IPS-NIHi7 (cell line): Measurements from ENCODE around the gene SLC25A17.
"Not testable (repeated sequence)": the region's sequence is repeated elsewhere in the genome, so short reads cannot be mapped to it uniquely, and the experiment has no call there.

Experiments
- DNase-seq: peaks from one replicate; pipeline ENCODE4 v3.0.0; 2012; ENCODE audit warnings: mixed read lengths; ENCODE audit errors: extremely low spot score

Gene SLC25A17

GRCh38 chr22:40819599-40820140 is 524 bp upstream of the SLC25A17 start:
- no peak for DNase-seq

DNA sequence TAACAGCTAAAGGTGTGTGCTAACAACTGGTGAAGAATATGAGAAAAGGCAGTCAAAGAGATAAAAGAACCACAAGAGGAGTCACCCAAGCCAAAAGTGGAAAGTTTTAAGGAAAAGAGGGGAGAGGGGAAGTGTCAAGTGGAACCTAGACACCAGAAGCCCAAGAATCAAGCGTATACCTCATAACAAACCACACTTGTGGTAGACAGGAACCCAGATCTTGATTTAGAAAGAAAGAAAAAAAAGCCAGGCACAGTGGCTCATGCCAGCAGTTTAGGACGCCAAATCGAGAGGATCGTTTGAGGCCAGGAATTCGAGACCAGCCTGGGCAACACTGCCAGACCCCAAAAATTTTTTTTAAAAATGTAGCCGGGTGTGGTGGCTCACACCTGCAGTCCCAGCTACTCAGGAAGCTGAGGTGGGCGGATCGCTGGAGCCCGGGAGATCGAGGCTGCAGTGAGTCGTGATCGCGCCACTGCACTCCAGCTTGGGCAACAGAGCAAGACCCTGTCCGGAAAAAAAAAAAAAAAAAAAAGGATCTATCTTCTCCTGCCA is 877 bp downstream of the SLC25A17 start:
- DNase-seq: no peak

GRCh38 chr22:40817737-40818136 is 1.4 kb downstream of the SLC25A17 start:
- DNase-seq: no peak

- no peak for DNase-seq
These were observed 5.2 kb downstream of the SLC25A17 start for GRCh38 chr22:40813912-40814315.

DNA sequence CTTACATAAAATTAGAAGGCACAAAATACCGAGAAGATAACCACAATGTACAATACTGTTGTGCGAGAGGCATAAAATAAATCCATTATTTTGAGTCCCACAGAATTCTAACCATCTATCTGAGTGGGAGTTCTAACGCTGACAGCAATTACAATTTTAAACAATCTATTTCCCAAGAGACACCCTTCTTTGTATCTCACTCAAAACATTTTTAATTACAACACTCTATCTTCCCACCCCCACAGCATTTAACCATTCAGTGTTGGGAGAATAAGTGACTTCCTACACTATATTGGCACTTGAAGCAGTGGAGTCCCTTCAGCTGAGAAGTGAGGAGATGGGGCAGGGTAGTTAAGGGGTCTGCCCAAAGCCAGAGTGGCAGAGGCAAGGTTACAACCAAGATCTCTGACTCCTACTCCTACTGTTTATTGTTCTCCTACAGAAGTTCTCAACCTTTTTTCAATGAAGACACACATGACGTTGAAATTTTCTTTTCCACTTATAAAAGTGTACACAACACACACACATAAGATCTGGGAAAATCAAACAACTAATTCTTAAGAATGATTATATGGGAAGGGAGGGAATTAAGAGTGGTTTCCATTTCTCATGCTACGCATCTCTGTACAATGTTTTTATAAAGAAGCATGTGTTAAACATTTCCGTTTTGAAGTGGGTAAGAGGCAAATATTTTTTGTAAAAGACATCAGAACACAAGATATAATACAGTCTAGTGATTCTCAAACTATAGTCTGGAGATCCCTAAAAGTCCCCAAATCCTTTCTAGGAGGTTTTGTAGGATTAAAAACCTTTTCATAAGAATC is 10.9 kb downstream of the SLC25A17 start:
- no peak for DNase-seq

DNA sequence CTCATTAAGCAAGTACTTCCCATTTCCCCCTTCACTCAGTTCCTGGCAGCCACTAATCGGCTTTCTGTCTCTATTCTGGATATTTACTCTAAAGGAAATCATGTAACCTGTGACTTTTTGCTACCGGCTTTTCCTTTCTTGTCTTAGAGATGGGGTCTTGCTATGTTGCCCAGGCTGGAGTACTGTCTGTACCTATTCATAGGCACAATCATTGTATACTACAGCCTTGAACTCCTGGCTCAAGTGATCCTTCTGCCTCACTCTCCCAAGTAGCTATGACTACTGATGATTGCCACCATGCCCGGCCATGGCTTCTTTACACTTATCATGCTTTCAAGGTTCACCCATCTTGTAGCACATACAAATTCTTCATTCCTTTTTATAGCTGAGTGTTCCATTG is 12.4 kb downstream of the SLC25A17 start:
- DNase-seq: no peak

DNA sequence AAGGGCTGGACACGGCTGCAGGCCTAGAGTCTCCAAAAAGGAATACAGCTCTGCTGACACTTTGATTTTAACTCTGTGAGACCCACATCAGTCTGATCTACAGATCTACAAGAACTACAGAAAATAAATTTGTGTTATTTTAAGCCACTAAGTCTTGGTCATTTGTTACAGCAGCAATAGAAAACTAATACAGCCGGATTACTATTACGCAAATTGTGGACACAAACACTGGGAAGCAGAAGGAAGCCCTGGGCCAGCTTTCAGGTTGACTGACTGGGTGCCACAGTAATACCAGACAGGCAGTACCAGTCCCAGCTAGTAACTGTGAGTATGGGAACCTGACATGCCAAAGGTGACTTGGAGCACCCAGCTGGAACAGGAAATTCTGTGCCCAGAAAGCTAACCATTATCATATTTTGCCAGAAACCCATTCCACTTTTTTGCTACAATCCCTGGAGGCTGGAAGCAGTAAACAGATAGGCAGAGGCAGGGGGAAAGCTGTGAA is 13.4 kb downstream of the SLC25A17 start:
- no peak for DNase-seq

DNA sequence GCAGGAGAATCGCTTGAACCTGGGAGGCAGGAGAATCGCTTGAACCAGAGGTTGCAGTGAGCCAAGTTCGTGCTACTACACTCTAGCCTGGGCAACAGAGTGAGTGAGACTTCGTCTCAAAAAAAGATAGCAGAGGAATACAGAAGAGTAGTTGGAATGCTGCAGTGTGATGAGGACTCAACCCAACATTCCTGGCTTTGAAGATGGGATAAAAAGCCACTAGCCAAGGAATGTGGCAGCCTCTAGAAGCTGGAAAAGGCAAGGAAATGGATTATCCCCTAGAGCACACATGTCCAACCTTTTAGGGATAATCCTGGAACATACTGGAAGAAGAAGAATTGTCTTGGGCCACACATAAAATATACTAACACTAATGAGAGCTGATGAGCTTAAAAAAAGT is 13.9 kb downstream of the SLC25A17 start:
- DNase-seq: no peak

- no peak for DNase-seq
These were observed 15.8 kb downstream of the SLC25A17 start for GRCh38 chr22:40803321-40803720.

DNA sequence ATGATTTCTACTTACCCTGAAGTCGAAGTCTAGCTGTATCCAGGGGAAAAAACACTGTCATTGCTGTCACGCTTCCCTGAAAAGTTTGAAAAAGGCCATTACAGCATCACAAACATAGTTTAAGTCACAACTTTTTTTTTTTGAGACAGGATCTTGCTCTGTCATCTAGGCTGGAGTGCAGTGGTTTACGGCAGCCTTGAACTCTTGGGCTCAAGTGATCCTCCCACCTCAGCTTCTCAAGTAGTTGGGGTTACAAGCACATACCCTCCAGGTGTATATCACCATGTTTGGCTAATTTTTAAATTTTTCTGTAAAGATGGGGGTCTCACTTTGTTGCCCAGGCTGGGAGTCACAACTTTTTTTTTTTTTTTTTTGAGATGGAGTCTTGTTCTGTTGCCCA is 20.1 kb downstream of the SLC25A17 start:
- DNase-seq: no peak

GRCh38 chr22:40797427-40797826 is 21.7 kb downstream of the SLC25A17 start:
- no peak for DNase-seq

DNA sequence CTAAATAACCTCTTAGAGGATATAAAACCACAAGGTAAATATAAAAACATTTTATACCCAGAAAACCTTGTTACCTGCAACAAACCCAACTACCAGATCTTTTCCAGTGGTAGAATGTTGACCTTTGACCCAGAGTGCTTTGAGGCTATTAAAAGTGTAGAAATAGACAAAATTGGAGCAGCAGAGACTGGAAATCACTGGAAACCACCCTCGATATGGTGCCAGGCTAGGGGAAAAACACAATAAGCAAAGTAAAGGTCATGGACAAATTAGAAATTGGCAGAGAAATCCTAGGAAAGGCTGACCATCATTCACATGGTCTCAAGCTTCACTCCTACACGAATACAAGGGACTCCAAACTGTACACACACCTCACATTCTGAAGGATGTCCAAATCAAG is 26.7 kb downstream of the SLC25A17 start:
- no peak for DNase-seq

DNA sequence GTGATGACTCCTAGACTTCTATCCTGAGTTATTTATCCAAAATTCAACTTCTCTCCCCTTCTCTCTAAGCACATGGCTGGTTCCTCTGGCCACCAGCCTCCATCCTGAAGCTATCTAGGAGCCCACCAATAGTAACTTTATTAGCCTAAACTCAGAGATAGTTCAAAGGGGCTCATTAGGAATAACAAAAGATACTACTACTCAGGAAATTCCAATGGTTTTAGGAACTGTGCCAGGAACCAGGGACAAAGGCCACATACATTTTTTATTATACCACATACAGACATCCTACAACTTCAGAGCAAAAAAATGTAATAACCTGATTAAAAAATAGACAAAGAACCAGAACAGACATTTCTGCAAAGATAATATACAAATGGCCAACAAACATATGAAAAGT is 27.9 kb downstream of the SLC25A17 start:
- DNase-seq: no peak

DNA sequence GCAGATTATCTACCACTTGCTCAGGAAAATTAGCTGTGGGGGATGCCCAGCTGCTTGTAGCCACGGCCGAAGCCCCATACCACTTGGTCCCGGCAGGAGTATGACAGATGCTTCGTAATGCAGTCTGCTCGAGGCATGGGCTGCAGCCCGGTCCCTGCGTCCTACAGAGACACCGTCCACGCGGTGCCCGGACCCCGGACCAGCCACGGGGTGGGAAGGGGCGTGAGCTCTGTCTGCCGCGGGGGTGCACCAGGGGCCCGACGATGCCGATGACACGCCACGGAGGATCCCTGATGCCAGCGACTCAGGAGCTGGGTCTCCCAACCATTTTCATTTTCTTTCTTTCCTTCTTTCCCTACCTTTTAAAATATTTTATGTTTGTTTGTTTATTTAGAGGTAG is 30.0 kb downstream of the SLC25A17 start:
- DNase-seq: no peak

- no peak for DNase-seq
These were observed 36.6 kb downstream of the SLC25A17 start for GRCh38 chr22:40782521-40782920.

- not testable (repeated sequence) for DNase-seq
These were observed 37.4 kb downstream of the SLC25A17 start for GRCh38 chr22:40781749-40782148.

DNA sequence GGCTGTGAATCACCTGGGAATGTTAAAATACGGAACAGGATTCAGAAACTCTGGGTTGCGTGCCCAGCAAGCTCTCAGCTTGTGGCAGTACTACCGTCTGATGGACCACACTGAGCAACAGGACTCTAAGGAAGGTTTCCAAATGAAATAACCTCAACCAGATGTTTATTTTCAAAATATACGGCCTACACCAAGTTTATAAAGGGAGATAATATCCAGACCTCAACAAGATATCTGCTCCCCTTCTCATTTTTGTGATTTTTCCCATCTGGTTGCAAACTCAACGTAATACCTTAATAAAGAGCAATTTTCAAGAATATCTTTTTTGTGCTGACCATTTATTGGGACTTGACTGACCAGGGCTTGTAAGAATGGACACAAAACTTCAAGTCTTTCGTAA is 49.4 kb downstream of the SLC25A17 start:
- no peak for DNase-seq

- DNase-seq: no peak
These were observed 50.9 kb downstream of the SLC25A17 start for GRCh38 chr22:40768206-40768605.

- no peak for DNase-seq
These were observed 52.2 kb downstream of the SLC25A17 start for GRCh38 chr22:40766956-40767355.

GRCh38 chr22:40764763-40765441 is 54.2 kb downstream of the SLC25A17 start:
- DNase-seq: no peak

GRCh38 chr22:40759294-40759840 is 59.8 kb downstream of the SLC25A17 start:
- no peak for DNase-seq

- DNase-seq: not testable (repeated sequence)
These were observed 60.3 kb downstream of the SLC25A17 start for GRCh38 chr22:40758851-40759250.
